ENCODE results near the gene L3MBTL3.

The L3MBTL3 gene

DNA sequence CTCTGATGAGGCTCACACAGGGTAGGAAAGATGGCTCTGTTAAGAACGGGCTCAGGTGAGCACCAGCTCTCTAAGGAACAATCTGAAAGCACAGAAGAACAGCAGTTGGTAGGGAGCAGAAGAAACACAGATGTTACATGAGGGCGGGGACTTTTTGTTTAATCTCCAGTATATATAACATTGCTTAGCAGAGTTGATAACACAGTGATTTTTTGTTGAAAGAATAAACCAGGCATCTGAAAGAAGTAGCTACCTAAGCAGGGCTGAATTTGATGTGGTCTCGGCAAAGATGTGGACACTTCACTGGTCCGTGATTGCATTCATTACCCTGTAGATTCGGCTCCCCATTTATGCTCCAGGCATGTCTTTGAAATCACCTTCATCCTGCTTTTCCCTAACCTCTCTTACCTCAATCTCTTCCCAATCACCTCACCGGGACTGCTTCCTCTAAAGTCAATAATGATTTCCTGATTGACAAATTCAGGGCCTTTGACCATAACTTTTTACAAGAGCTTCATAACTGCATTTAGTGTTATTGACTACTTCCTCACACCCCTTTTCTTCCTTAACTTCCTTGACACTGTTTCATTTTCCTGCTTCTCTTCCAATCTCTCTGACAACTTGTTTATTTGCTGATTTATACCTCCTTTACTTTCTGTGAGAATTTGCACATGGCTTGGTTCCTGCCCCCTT lies 170.0 kb downstream of the L3MBTL3 start:
- DNase-seq = no peak

DNA sequence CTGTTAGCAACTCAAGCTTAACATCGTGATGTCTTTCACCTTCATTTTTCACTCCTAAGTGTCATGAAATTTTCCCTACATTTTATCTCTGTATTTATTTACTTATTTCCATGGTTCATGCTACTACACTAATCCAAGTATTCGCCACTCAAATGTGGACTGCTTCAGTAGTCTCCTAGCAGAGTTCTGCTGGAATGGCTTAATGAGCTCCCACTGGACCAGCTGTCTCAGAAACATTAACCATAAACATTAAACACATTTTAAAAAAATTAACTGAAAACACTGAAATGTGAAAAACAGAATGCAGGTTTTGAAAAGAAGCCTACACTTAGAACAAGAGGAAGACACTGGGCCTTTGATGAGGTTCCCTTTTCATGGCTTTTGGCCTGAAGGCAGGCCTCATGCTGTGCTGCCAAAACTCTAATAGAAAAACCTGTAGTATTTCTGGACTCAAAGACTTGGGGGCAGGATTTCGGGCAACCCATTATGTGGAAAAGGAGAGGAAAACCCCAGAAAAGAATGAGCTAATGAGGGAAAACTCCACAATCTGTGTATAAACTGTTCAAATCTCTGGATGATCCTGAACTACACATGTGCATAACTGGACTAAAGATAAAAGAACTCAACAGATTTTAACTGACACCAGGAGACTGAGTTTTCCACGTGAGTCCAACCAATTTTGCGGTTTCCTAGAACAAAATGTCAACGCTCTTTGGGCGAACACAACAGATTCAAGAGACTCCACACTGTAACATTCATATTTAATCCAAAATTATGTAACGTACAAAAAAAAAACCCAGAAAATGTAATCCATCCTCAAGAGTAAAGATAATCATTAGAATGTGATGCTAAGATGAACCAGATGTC lies 171.4 kb downstream of the L3MBTL3 start:
- DNase-seq = no peak
